Trophoblast cell (in vitro differentiated cells and primary cell): ENCODE measurements around the gene TGIF1.
"Not testable (repeated sequence)": the region's sequence is repeated elsewhere in the genome, so short reads cannot be mapped to it uniquely, and the experiment has no call there.

Experiments
- DNase-seq, 2 donors: peaks; one replicate each; pipeline ENCODE4 v3.0.0-alpha.2; 2016
- H2AFZ ChIP-seq: 2 replicates; pipeline ENCODE4 v1.6.1; 2013; ENCODE audit warnings: low read length, moderate library complexity, mild to moderate bottlenecking; ENCODE audit not compliant: insufficient read depth, poor library complexity
- H2AK5ac ChIP-seq: 2 replicates; pipeline ENCODE4 v1.6.1; 2013; ENCODE audit warnings: mild to moderate bottlenecking, low read length
- H2BK120ac ChIP-seq: 2 replicates; pipeline ENCODE4 v1.6.1; 2013; ENCODE audit warnings: low read length, mild to moderate bottlenecking, moderate library complexity; ENCODE audit not compliant: insufficient read depth, poor library complexity
- H2BK12ac ChIP-seq: 2 replicates; pipeline ENCODE4 v1.6.1; 2013; ENCODE audit warnings: mild to moderate bottlenecking, low read length, moderate library complexity
- H2BK5ac ChIP-seq: 2 replicates; pipeline ENCODE4 v1.6.1; 2013; ENCODE audit warnings: low read length, low read depth, moderate library complexity, mild to moderate bottlenecking; ENCODE audit not compliant: poor library complexity
- H3K14ac ChIP-seq: 2 replicates; pipeline ENCODE4 v1.6.1; 2013; ENCODE audit warnings: mild to moderate bottlenecking, low read length
- H3K18ac ChIP-seq: 2 replicates; pipeline ENCODE4 v1.6.1; 2013; ENCODE audit warnings: mild to moderate bottlenecking, low read length
- H3K23ac ChIP-seq: 2 replicates; pipeline ENCODE4 v1.6.1; 2013; ENCODE audit warnings: low read length
- H3K27ac ChIP-seq: 2 replicates; pipeline ENCODE4 v1.5.1; 2013; ENCODE audit warnings: low read depth, mild to moderate bottlenecking, inconsistent platforms, low read length, moderate library complexity
- H3K27me3 ChIP-seq: 2 replicates; pipeline ENCODE4 v1.6.1; 2013; ENCODE audit warnings: inconsistent platforms, mild to moderate bottlenecking, low read length, moderate library complexity; ENCODE audit not compliant: insufficient read depth
- H3K36me3 ChIP-seq, 2 experiments: 1 replicate in 1 of 2; 2 replicates in 1 of 2; pipeline ENCODE4 v1.6.1; 2013; ENCODE audit warnings: low read length in 2 of 2, mild to moderate bottlenecking in 2 of 2, moderate library complexity in 1 of 2; ENCODE audit not compliant: insufficient read depth in 2 of 2, control insufficient read depth in 1 of 2
- H3K4ac ChIP-seq: 2 replicates; pipeline ENCODE4 v1.6.1; 2013; ENCODE audit warnings: low read depth, mild to moderate bottlenecking, low read length, moderate library complexity
- H3K4me1 ChIP-seq, 2 experiments: 1 replicate in 1 of 2; 2 replicates in 1 of 2; pipeline ENCODE4 v1.6.1; 2013; ENCODE audit warnings: low read length in 2 of 2, mild to moderate bottlenecking in 2 of 2, moderate library complexity in 1 of 2; ENCODE audit not compliant: insufficient read depth in 2 of 2, control insufficient read depth in 1 of 2
- H3K4me2 ChIP-seq: 2 replicates; pipeline ENCODE4 v1.6.1; 2013; ENCODE audit warnings: inconsistent platforms, mild to moderate bottlenecking, low read length, moderate library complexity
- H3K4me3 ChIP-seq: 2 replicates; pipeline ENCODE4 v1.5.1; 2013; ENCODE audit warnings: mild to moderate bottlenecking, low read depth, low read length, inconsistent platforms
- H3K79me1 ChIP-seq: one replicate; pipeline ENCODE4 v1.6.1; 2013; ENCODE audit warnings: low read length
- H3K79me2 ChIP-seq: 2 replicates; pipeline ENCODE4 v1.6.1; 2013; ENCODE audit warnings: low read length, mild to moderate bottlenecking; ENCODE audit not compliant: control insufficient read depth, insufficient read depth, poor library complexity
- H3K9ac ChIP-seq: 2 replicates; pipeline ENCODE4 v1.6.1; 2013; ENCODE audit warnings: mild to moderate bottlenecking, low read length
- H3K9me3 ChIP-seq: 2 replicates; pipeline ENCODE4 v1.6.1; 2013; ENCODE audit warnings: low read depth, mild to moderate bottlenecking, control low read depth, inconsistent platforms, low read length; ENCODE audit not compliant: insufficient read depth
- H4K12ac ChIP-seq: 2 replicates; pipeline ENCODE4 v1.6.1; 2013; ENCODE audit warnings: low read depth, mild to moderate bottlenecking, low read length, moderate library complexity
- H4K8ac ChIP-seq: 2 replicates; pipeline ENCODE4 v1.6.1; 2013; ENCODE audit warnings: low read depth, mild to moderate bottlenecking, low read length, moderate library complexity
- H4K91ac ChIP-seq: one replicate; pipeline ENCODE4 v1.6.1; 2013; ENCODE audit warnings: low read depth, mild to moderate bottlenecking, low read length, moderate library complexity
- WGBS: extraction: QIAGEN DNeasy Blood & Tissue Kit; methylation state at CpG from one replicate; pipeline ENCODE4 v1.1.7; 2013; ENCODE audit warnings: missing lambda C conversion rate; ENCODE audit not compliant: insufficient read length, insufficient coverage; ENCODE audit errors: extremely low coverage; 5-methylcytosine and 5-hydroxymethylcytosine counted together

TGIF1 gene

GRCh38 chr18:3471141-3471648, 21.2 kb downstream of the TGIF1 start:
- no peak overlapping the region for H3K23ac ChIP-seq
- no CpG with 5 or more reads among the region's 3 CpGs for WGBS
- H3K9me3 ChIP-seq = peaks cover 1% of the 10 kb centered on the region
- no peak overlapping the region for H3K14ac ChIP-seq
- H2BK5ac ChIP-seq = no peak overlapping the region
- H3K4me1 ChIP-seq = peaks cover 0 to 2% of the 10 kb centered on the region in 2 experiments
- H2AFZ ChIP-seq = no peak overlapping the region
- no peak overlapping the region for H4K8ac ChIP-seq
- no peak overlapping the region for H3K4me2 ChIP-seq
- no peak overlapping the region for H3K4me3 ChIP-seq
- H3K4ac ChIP-seq = no peak overlapping the region
- no peak overlapping the region for H4K12ac ChIP-seq
- H2AK5ac ChIP-seq = no peak overlapping the region
- H2BK120ac ChIP-seq = no peak overlapping the region
- peak in 1 of 2 donors; percentile 47 for DNase-seq
- H2BK12ac ChIP-seq = no peak overlapping the region
- H3K79me1 ChIP-seq = no peaks in the 10 kb centered on the region
- no peak overlapping the region for H4K91ac ChIP-seq
- H3K79me2 ChIP-seq = no peaks in the 10 kb centered on the region
- no peaks in the 10 kb centered on the region for H3K36me3 ChIP-seq
- no peak overlapping the region for H3K27ac ChIP-seq
- H3K18ac ChIP-seq = no peak overlapping the region
- no peak overlapping the region for H3K9ac ChIP-seq
- H3K27me3 ChIP-seq = no peaks in the 10 kb centered on the region

- H3K79me2 ChIP-seq = not testable (repeated sequence)
- WGBS = no CpG with 5 or more reads among the region's 3 CpGs
Measured at GRCh38 chr18:3472121-3472520, 22.1 kb downstream of the TGIF1 start.

GRCh38 chr18:3472681-3473544, 22.9 kb downstream of the TGIF1 start:
- no peak overlapping the region for H3K9ac ChIP-seq

More at GRCh38 chr18:3472121-3472520, 22.1 kb downstream of the TGIF1 start:
- not testable (repeated sequence) for H3K14ac ChIP-seq, H4K91ac ChIP-seq, DNase-seq, H3K36me3 ChIP-seq, H3K4ac ChIP-seq, H3K18ac ChIP-seq, H3K27ac ChIP-seq, H3K79me1 ChIP-seq, H3K9ac ChIP-seq, H3K4me3 ChIP-seq, H4K8ac ChIP-seq, H4K12ac ChIP-seq, H3K23ac ChIP-seq, H2AFZ ChIP-seq, H3K4me2 ChIP-seq, H3K27me3 ChIP-seq, H3K4me1 ChIP-seq, H3K9me3 ChIP-seq, H2AK5ac ChIP-seq, H2BK12ac ChIP-seq, H2BK5ac ChIP-seq, H2BK120ac ChIP-seq

GRCh38 chr18:3478262-3478978, 28.4 kb downstream of the TGIF1 start:
- DNase-seq = no peak
- WGBS = no CpG with 5 or more reads among the region's 8 CpGs

More at GRCh38 chr18:3472681-3473544, 22.9 kb downstream of the TGIF1 start:
- Histone ChIP-seq H3K23ac (no peak overlapping the region), H4K8ac (no peak overlapping the region), H3K36me3 (no peaks in the 10 kb centered on the region), H4K12ac (no peak overlapping the region), H2BK12ac (no peak overlapping the region), H3K4ac (no peak overlapping the region), H4K91ac (no peak overlapping the region), H2AK5ac (no peak overlapping the region), H3K79me1 (no peaks in the 10 kb centered on the region), H3K27me3 (no peaks in the 10 kb centered on the region), H3K4me3 (no peak overlapping the region), H2BK120ac (no peak overlapping the region), H3K27ac (no peak overlapping the region), H2AFZ (no peak overlapping the region), H3K14ac (no peak overlapping the region), H3K4me1 (peaks cover 0 to 2% of the 10 kb centered on the region in 2 experiments), H3K79me2 (no peaks in the 10 kb centered on the region), H3K18ac (no peak overlapping the region), H2BK5ac (no peak overlapping the region), H3K4me2 (no peak overlapping the region), H3K9me3 (peaks cover 1% of the 10 kb centered on the region)
- DNase-seq = no peak
- no CpG with 5 or more reads among the region's 18 CpGs for WGBS

More at GRCh38 chr18:3478262-3478978, 28.4 kb downstream of the TGIF1 start:
- Histone ChIP-seq H3K4me1 (peaks cover 0 to 2% of the 10 kb centered on the region in 2 experiments), H3K4me2 (no peak overlapping the region), H2BK120ac (no peak overlapping the region), H2BK5ac (no peak overlapping the region), H3K79me1 (no peaks in the 10 kb centered on the region), H3K4ac (no peak overlapping the region), H3K9me3 (peaks cover 1% of the 10 kb centered on the region), H4K8ac (no peak overlapping the region), H3K18ac (no peak overlapping the region), H3K14ac (no peak overlapping the region), H2AK5ac (no peak overlapping the region), H2AFZ (no peak overlapping the region), H3K27me3 (no peaks in the 10 kb centered on the region), H3K9ac (no peak overlapping the region), H4K12ac (no peak overlapping the region), H2BK12ac (no peak overlapping the region), H3K23ac (no peak overlapping the region), H3K4me3 (no peak overlapping the region), H3K79me2 (no peaks in the 10 kb centered on the region), H3K27ac (no peak overlapping the region), H4K91ac (no peak overlapping the region), H3K36me3 (no peaks in the 10 kb centered on the region)
